HepG2 (cell line): ENCODE data around the gene GLRA1. TPM values are rescaled to one million over a fixed set of nuclear protein-coding genes. Genes with fewer than 3 reads are reported as not detected.

Experiments
- ATAC-seq: fragments of 200-7000 bp; cut with Tn5 transposase; 3 replicates; pipeline ENCODE4 v1.9.1; 2020; ENCODE audit warnings: mild to moderate bottlenecking, moderate library complexity
- BruUV-seq: library from RNA; stranded (reverse); fragments of 400-500 nt; replicated peaks from 2 replicates; lab custom pipeline; 2021; lab: Mats Ljungman, UMichigan
- CTCF ChIA-PET: fragments of 300-600 bp; formaldehyde crosslinking; extraction: SDS; loops from one replicate; lab custom pipeline; 2021; ENCODE audit warnings: low total read pairs, inconsistent platforms, low intra/inter-chr PET ratio; lab: Yijun Ruan, JAX
- POLR2A ChIA-PET: fragments of 350-600 bp; sonication (Branson Sonifier 250); formaldehyde crosslinking; loops from one replicate; lab custom pipeline; 2020; ENCODE audit warnings: antibody characterized with exemption, inconsistent platforms; lab: Yijun Ruan, JAX
- DNase-seq: peaks from one replicate; pipeline ENCODE4 v3.0.0-alpha.2; 2015; ENCODE audit warnings: low spot score
- FAIRE-seq: peaks from 3 replicates; lab custom pipeline; 2011; peaks lifted over from hg19 to GRCh38; lab: Jason Lieb, UNC
- H2AFZ ChIP-seq: one replicate; pipeline ENCODE4 v1.6.1; 2011; ENCODE audit warnings: low read length, inconsistent platforms
- H3K27ac ChIP-seq: fragments of 300-600 bp; 3 replicates; pipeline ENCODE4 v1.8.0; 2011; ENCODE audit warnings: mixed run types, mild to moderate bottlenecking, mixed read lengths, low read length, inconsistent platforms; ENCODE audit not compliant: insufficient read depth; ENCODE audit errors: extremely low read length
- H3K27me3 ChIP-seq, 2 experiments: fragments of 200-600 bp in 1 of 2; 2 replicates in 1 of 2; 3 replicates in 1 of 2; pipeline versions ENCODE4 v1.6.0 to v1.8.0; 2011; ENCODE audit warnings: low read length in 2 of 2, mild to moderate bottlenecking in 2 of 2, moderate library complexity in 2 of 2, inconsistent platforms in 1 of 2; ENCODE audit not compliant: insufficient read depth in 2 of 2, control insufficient read depth in 1 of 2
- H3K36me3 ChIP-seq, 2 experiments: fragments of 200-600 bp in 1 of 2; replicated peaks in 1 of 2; 2 replicates in 1 of 2; 3 replicates in 1 of 2; pipeline versions ENCODE4 v1.5.1 to v1.8.0; 2011; ENCODE audit warnings: low read length in 2 of 2, inconsistent platforms in 1 of 2; ENCODE audit not compliant: insufficient read depth in 2 of 2, control insufficient read depth in 1 of 2
- H3K4me1 ChIP-seq: 2 replicates; pipeline ENCODE4 v1.5.1; 2012; ENCODE audit warnings: low read length, inconsistent platforms; ENCODE audit not compliant: insufficient read depth
- H3K4me2 ChIP-seq: 2 replicates; pipeline ENCODE4 v1.6.0; 2011; ENCODE audit warnings: low read depth, low read length, inconsistent platforms
- H3K4me3 ChIP-seq, 3 experiments: fragments of 200-600 bp in 1 of 3; sonication (generic), shearing (Covaris generic) in 1 of 3; replicated peaks in 1 of 3; 2 replicates each; pipeline ENCODE4 v1.5.1; 2011 to 2016; ENCODE audit warnings: low read length in 3 of 3, inconsistent platforms in 2 of 3, low read depth in 2 of 3, mild to moderate bottlenecking in 2 of 3, control low read depth in 1 of 3, mixed read lengths in 1 of 3; ENCODE audit not compliant: insufficient read depth in 1 of 3
- H3K79me2 ChIP-seq: one replicate; pipeline ENCODE4 v1.6.1; 2011; ENCODE audit warnings: low read length, inconsistent platforms; ENCODE audit not compliant: insufficient read depth
- H3K9ac ChIP-seq: 2 replicates; pipeline ENCODE4 v1.6.0; 2011; ENCODE audit warnings: mild to moderate bottlenecking, low read depth, low read length, inconsistent platforms; ENCODE audit not compliant: insufficient read depth
- H3K9me3 ChIP-seq: 2 replicates; pipeline ENCODE4 v1.5.1; 2012; ENCODE audit warnings: mild to moderate bottlenecking, low read length
- H4K20me1 ChIP-seq: 2 replicates; pipeline ENCODE4 v1.6.0; 2011; ENCODE audit warnings: inconsistent platforms, mild to moderate bottlenecking, low read length, moderate library complexity; ENCODE audit not compliant: insufficient read depth
- FIP1L1 ChIP-seq: fragments of 200-400 bp; formaldehyde crosslinking; IDR thresholded peaks from 2 replicates; pipeline ENCODE4 v1.6.1; 2018; ENCODE audit warnings: low read depth, mild to moderate bottlenecking, low read length, moderate library complexity, borderline replicate concordance; ENCODE audit not compliant: insufficient read depth
- FOXA3 ChIP-seq: IDR thresholded peaks from 2 replicates; pipeline ENCODE4 v1.6.1; 2016; ENCODE audit warnings: missing genetic modification reagents, missing compliant biosample characterization
- JUN ChIP-seq: sonication (generic); formaldehyde crosslinking; IDR thresholded peaks from 2 replicates; pipeline ENCODE4 v1.4.0; 2020; ENCODE audit warnings: mild to moderate bottlenecking, missing genetic modification reagents
- NCOA1 ChIP-seq: sonication (generic); formaldehyde crosslinking; IDR thresholded peaks from 2 replicates; pipeline ENCODE4 v1.9.0; 2021; ENCODE audit warnings: missing genetic modification reagents
- SALL2 ChIP-seq: sonication (generic); formaldehyde crosslinking; IDR thresholded peaks from 2 replicates; pipeline ENCODE4 v1.8.1; 2023; ENCODE audit warnings: mild to moderate bottlenecking, missing genetic modification reagents, inconsistent platforms
- SCMH1 ChIP-seq: sonication (generic); formaldehyde crosslinking; IDR thresholded peaks from 2 replicates; pipeline ENCODE4 v1.9.0; 2021; ENCODE audit warnings: missing genetic modification reagents, mild to moderate bottlenecking, borderline replicate concordance
- SMAD9 ChIP-seq: sonication (generic); formaldehyde crosslinking; IDR thresholded peaks from 2 replicates; pipeline ENCODE4 v1.5.1; 2020; ENCODE audit warnings: mild to moderate bottlenecking, missing genetic modification reagents
- U2AF1 ChIP-seq: fragments of 200-400 bp; formaldehyde crosslinking; optimal IDR thresholded peaks from 2 replicates; pipeline ENCODE3; 2017; ENCODE audit warnings: mild to moderate bottlenecking, low read depth, low read length
- ZNF224 ChIP-seq: sonication (generic); formaldehyde crosslinking; IDR thresholded peaks from 2 replicates; pipeline ENCODE4 v1.5.0; 2020; ENCODE audit warnings: mild to moderate bottlenecking, missing genetic modification reagents
- ZNF30 ChIP-seq: sonication (generic); formaldehyde crosslinking; IDR thresholded peaks from 2 replicates; pipeline ENCODE4 v1.5.0; 2020; ENCODE audit warnings: mild to moderate bottlenecking, missing genetic modification reagents
- ZNF446 ChIP-seq: sonication (generic); formaldehyde crosslinking; IDR thresholded peaks from 2 replicates; pipeline ENCODE4 v1.5.0; 2020; ENCODE audit warnings: mild to moderate bottlenecking, missing genetic modification reagents
- ZNF598 ChIP-seq: sonication (generic); formaldehyde crosslinking; IDR thresholded peaks from 2 replicates; pipeline ENCODE4 v1.5.1; 2020; ENCODE audit warnings: mild to moderate bottlenecking, missing genetic modification reagents, borderline replicate concordance
- ZNF614 ChIP-seq: IDR thresholded peaks from 2 replicates; pipeline ENCODE4 v1.6.1; 2018; ENCODE audit warnings: missing biosample characterization, missing genetic modification reagents, inconsistent platforms, borderline replicate concordance
- ZNF761 ChIP-seq: sonication (generic); formaldehyde crosslinking; conservative IDR thresholded peaks from 2 replicates; pipeline ENCODE4 v1.4.0; 2020; ENCODE audit warnings: mild to moderate bottlenecking, missing genetic modification reagents
- WGBS: methylation state at CpG from one replicate; pipeline ENCODE4 v1.1.6; 2017; ENCODE audit warnings: low lambda C conversion rate; 5-methylcytosine and 5-hydroxymethylcytosine counted together
- in situ Hi-C: cut with HindIII; loops from 2 replicates; pipeline ENCODE4 v1.10.0; 2017; ENCODE audit warnings: low pct_unique_long_range_greater_than_20kb; ENCODE audit not compliant: extremely low pct_ligation_motif_present
- intact Hi-C: fragments of 100-400 bp; cut with micrococcal nuclease; formaldehyde crosslinking; loops from one replicate; pipeline ENCODE4 v1.10.0; 2022; ENCODE audit not compliant: unreplicated experiment
- polyA plus RNA-seq, 8 experiments: library from polyadenylated mRNA; depleted of rRNA in 3 of 8; stranded (reverse) in 7 of 8; unstranded in 1 of 8; fragments of >200 nt; fragmentation: Illumina TruSeq in 4 of 8; extraction: Trizol in 4 of 8; gene quantifications; 2 replicates each; pipeline versions ENCODE4 v1.2.1 to v1.2.3, GENCODE V29; 2011 to 2016; ENCODE audit warnings: low read depth in 4 of 8, missing spikeins in 1 of 8, mixed read lengths in 1 of 8; ENCODE audit not compliant: insufficient read depth in 1 of 8
- total RNA-seq, 5 experiments: library from RNA; depleted of rRNA; stranded (reverse); fragments of >200 nt; fragmentation: Illumina TruSeq; extraction: Trizol; gene quantifications; 2 replicates each; pipeline ENCODE4 v1.2.3, GENCODE V29; 2016; ENCODE audit warnings: low read depth in 1 of 5
- TF ChIP-seq, protein P1 (sequence below): sonication (generic); formaldehyde crosslinking; IDR thresholded peaks from 2 replicates; pipeline ENCODE4 v1.5.1; 2020; ENCODE audit warnings: mild to moderate bottlenecking, missing genetic modification reagents, borderline replicate concordance
- TF ChIP-seq, protein P2 (sequence below): sonication (generic); formaldehyde crosslinking; conservative IDR thresholded peaks from 2 replicates; pipeline ENCODE4 v1.8.1; 2023; ENCODE audit warnings: missing genetic modification reagents
- TF ChIP-seq, protein P3 (sequence below): IDR thresholded peaks from 2 replicates; pipeline ENCODE4 v1.6.1; 2018; ENCODE audit warnings: missing genetic modification reagents

GLRA1 gene
- total and polyA plus RNA-seq, 2 of the 13 experiments (the other 11 are each of a cell fraction or from before 2014, with no cell fraction given) = not detected

DNA sequence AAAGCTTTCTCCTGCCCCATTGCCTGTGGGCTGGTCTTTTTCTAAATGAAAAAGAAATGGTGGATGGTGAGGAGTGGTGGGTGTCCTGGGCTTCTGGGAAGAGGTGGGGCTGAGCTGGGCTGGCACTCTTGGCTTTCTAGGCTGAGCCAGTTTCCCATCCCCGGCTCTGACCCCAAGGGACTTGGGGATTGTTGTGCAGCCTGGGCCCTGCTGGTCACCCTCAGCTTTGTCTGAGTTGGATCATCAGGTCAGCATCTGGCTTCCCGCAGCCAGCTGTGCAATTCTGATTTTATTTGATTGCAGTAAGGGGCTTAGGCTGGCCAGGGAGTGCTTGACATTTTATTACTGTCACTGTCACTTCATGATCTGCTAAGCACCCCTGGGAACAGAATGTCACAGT is 25.3 kb downstream of the GLRA1 start:
- Histone ChIP-seq H3K4me1 (no peaks in the 10 kb centered on the region), H3K79me2 (no peaks in the 10 kb centered on the region), H3K4me3 (no peak overlapping the region), H3K9ac (no peak overlapping the region), H3K27me3 (no peaks in the 10 kb centered on the region; a peak in 1 of 5 replicates), H2AFZ (no peak overlapping the region), H3K4me2 (no peak overlapping the region), H4K20me1 (no peaks in the 10 kb centered on the region), H3K9me3 (no peaks in the 10 kb centered on the region), H3K36me3 (no peaks in the 10 kb centered on the region), H3K27ac (no peak overlapping the region)
- TF ChIP-seq U2AF1 = no peak
- POLR2A ChIA-PET = no interaction called here
- ATAC-seq (no peak), FAIRE-seq (no peak), DNase-seq (no peak)
- CTCF ChIA-PET = no interaction called here
- no TSS peak for BruUV-seq
- 0% methylated on average over 1 of the region's 2 CpGs for WGBS
- intact Hi-C loops (no loop called here), in situ Hi-C loops (no loop called here)

DNA sequence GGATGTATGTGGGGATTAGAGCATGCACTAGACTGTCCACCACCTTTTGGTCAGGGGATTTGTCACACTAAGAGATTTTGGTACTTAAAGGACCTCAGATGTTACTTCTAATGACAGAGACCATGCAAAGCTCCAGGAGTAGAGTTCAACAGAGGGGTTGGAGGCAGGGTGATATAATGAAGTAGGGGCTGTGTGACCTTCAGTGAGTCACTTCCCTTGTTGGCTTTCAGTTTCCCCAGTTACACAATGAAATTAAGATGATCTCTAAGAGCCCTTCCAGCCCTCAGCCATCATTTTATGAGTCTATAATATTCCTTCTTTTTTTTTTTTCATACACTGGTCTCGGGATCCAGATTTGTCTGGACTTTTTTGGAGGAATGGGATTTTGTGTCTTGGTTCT is 26.8 kb downstream of the GLRA1 start:
- BruUV-seq = no TSS peak
- Histone ChIP-seq H3K4me3 (no peak overlapping the region), H2AFZ (no peak overlapping the region), H4K20me1 (no peaks in the 10 kb centered on the region), H3K27me3 (no peaks in the 10 kb centered on the region; a peak in 1 of 5 replicates), H3K36me3 (no peaks in the 10 kb centered on the region), H3K9me3 (no peaks in the 10 kb centered on the region), H3K4me1 (no peaks in the 10 kb centered on the region), H3K27ac (no peak overlapping the region), H3K4me2 (no peak overlapping the region), H3K79me2 (no peaks in the 10 kb centered on the region), H3K9ac (no peak overlapping the region)
- in situ Hi-C loops (no loop called here), intact Hi-C loops (no loop called here)
- WGBS = 0% methylated on average over 1 of the region's 1 CpG
- ATAC-seq (no peak), DNase-seq (no peak), FAIRE-seq (no peak)
- CTCF ChIA-PET = no interaction called here
- POLR2A ChIA-PET = no interaction called here
- TF ChIP-seq, protein P1, sequence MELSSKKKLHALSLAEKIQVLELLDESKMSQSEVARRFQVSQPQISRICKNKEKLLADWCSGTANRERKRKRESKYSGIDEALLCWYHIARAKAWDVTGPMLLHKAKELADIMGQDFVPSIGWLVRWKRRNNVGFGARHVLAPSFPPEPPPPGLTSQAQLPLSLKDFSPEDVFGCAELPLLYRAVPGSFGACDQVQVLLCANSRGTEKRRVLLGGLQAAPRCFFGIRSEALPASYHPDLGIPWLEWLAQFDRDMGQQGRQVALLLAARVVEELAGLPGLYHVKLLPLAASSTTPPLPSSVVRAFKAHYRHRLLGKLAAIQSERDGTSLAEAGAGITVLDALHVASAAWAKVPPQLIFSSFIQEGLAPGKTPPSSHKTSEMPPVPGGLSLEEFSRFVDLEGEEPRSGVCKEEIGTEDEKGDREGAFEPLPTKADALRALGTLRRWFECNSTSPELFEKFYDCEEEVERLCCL (CRISPR knock-in tag) = no peak
- TF ChIP-seq ZNF761 (CRISPR knock-in tag) (no peak), ZNF614 (CRISPR knock-in tag) (no peak), JUN (no peak), ZNF30 (CRISPR knock-in tag) (no peak), FOXA3 (CRISPR knock-in tag) (no peak), ZNF224 (CRISPR knock-in tag) (no peak), SCMH1 (CRISPR knock-in tag) (no peak), ZNF598 (CRISPR knock-in tag) (no peak), FIP1L1 (no peak), SALL2 (CRISPR knock-in tag) (no peak), SMAD9 (CRISPR knock-in tag) (no peak), ZNF446 (no peak), NCOA1 (no peak)
- TF ChIP-seq, protein P2, sequence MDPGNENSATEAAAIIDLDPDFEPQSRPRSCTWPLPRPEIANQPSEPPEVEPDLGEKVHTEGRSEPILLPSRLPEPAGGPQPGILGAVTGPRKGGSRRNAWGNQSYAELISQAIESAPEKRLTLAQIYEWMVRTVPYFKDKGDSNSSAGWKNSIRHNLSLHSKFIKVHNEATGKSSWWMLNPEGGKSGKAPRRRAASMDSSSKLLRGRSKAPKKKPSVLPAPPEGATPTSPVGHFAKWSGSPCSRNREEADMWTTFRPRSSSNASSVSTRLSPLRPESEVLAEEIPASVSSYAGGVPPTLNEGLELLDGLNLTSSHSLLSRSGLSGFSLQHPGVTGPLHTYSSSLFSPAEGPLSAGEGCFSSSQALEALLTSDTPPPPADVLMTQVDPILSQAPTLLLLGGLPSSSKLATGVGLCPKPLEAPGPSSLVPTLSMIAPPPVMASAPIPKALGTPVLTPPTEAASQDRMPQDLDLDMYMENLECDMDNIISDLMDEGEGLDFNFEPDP (CRISPR knock-in tag) = no peak
- TF ChIP-seq, protein P3, sequence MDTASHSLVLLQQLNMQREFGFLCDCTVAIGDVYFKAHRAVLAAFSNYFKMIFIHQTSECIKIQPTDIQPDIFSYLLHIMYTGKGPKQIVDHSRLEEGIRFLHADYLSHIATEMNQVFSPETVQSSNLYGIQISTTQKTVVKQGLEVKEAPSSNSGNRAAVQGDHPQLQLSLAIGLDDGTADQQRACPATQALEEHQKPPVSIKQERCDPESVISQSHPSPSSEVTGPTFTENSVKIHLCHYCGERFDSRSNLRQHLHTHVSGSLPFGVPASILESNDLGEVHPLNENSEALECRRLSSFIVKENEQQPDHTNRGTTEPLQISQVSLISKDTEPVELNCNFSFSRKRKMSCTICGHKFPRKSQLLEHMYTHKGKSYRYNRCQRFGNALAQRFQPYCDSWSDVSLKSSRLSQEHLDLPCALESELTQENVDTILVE (CRISPR knock-in tag) = no peak
